NCI-H748 (cell line): ENCODE measurements around the gene TFDP3.
A peak's percentile ranks its signal among the peaks of the same experiment; 100 is the strongest.

ENCODE experiments used
- DNase-seq: peaks from one replicate; lab custom pipeline; 2025; ENCODE audit not compliant: unreplicated experiment; lab: John Stamatoyannopoulos, UW

The TFDP3 gene

DNA sequence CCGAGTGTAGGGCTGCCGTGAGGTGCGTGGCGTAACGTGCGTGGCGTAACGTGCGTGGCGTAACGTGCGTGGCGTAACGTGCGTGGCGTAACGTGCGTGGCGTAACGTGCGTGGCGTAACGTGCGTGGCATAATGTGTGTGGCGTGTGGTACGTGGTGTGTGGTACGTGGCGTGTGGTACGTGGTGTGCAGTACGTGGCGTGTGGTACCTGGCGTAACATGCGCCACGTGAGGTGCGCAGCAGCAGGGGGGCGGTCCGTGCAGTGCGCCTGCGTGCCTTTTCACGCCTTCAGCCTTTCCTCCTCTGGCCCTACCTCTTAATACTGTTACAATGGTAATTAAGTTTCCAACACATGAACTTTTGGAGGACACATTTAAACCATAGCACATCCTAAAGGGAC, at the start of gene TFDP3:
Gene TFDP3 (minus strand): TSS at position 26 of the 400 bp plus-strand sequence. CDS start 95 bp downstream, outside the sequence.
- no peak for DNase-seq

DNA sequence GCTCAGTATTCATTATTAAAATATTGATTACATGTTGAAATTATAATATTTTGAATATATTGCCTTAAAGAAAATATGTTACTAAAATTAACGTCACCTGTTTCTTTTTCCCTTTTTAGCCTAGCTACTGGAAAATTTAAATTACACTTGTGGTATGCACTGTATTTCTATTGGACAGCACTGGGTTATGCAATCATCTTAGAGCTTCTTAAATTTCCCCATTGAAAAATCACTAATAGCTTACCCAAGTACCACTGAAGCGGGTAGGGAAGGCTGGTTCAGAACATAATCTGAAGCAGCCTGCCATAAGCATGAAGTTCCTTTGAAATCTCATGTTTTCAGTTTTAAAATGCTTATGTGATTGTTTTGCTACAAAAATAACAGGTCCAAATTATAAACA, 49.5 kb upstream of the TFDP3 start:
- DNase-seq: no peak

DNA sequence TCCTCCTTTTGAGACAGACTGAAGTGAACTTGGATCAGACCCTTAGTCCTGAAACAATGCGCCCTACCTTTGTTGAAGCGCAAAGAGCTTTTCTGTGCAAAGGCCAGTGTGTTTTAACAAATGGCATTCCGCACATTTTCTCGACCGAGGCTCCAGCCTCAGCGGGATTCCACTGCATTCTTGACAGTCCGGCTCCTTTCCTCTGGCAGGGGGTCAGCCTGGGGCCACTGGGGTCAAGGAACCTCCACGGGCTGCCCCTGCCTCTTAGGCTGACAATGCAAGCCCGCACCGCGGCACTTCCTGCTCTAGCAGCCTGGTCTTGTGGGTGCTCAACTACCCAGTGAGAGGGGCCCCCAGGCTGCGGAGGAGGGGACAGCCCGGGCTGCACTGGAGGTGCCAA, 47.2 kb upstream of the TFDP3 start:
- DNase-seq: no peak

DNA sequence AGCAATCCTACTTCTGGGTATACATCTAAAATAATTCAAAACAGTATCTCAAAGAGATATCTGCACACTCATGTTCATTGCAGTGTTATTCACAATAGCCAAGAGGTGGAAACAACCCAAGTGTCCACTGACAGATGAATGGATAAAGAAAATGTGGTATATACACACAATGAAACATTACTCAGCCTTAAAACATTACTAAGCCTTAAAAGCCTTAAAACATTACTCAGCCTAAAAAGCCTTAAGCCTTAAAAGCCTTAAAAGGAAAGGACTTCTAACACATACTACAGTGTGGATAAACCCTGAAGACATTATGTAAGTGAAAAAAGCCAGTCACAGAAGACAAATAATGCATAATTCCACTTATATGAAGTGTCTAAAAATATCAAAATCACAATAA, 40.3 kb upstream of the TFDP3 start:
- no peak for DNase-seq

DNA sequence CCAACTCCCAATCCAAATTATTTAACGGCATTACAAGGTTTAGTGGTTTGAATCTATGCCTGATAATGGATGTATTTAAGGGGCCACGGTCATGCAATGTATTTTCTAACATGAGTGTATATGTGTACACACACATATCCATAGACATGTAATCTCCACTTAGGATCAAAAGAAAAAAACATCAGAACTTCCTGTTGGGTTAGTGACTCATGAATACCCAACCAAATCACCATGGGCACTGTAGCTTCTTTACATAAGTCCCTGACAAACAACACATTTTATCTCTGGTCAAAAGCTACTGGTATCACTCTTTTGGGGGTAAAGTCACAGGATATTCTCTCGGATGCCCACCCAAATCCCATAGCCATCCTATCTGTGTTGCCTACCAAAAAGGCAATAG, 36.5 kb upstream of the TFDP3 start:
- DNase-seq: no peak

DNA sequence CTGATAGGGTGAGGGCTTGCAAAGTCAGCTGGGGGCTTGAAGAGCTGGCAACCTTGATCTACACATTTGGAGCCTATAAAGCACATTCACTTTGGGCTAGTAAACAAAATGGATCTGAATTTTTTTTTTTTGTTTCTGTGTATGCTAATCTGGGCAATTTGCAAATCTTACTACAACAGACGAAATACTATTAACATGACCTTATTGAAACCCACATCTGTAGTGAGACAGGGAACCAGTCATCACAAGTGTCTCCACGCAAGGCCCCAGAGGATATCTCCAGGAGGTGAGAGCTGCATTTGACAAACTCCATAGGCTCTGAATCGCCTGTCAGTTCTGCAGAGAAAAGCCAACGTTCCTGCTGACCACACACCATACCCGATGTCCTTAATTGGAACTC, 33.0 kb upstream of the TFDP3 start:
- DNase-seq: no peak

- DNase-seq: peak; percentile 12
Measured at GRCh38 chrX:133250184-133251100, 32.3 kb upstream of the TFDP3 start.

DNA sequence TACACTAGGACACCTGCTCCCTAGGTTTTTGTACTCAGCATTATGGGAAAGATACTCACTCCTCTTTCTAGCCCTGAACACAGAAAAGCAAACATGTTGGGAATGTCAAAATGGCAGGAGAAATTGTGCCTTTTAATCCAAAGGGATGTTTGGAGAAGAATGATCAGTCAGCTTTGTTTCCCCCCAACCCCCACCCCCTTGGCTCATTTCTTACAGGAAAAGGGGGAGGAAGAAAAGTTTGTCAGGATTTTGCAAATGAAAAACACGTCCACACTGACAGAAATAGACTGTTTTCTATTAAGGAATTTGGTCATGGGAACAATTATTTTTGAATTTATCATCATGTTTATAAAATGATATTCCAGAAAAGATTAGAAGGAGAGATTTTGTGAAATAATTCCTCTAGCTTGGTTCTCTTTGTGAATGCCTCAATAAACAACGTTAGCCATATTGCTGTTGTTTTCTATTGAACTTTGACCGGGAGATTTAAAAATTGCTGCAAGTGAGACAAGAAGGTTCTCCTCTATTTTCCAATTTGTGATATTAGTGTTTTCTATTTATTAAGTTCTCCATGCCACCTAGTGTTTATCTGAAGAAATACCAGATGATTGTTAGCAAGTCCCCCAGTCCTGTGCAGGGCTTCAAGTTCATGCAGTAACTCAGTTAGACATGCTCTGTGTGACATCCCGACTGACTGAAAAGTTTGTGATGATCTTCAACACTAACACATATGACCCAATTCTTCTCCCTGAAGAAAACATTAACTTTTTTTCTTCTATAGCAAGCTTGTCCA, 31.3 kb upstream of the TFDP3 start:
- peak; percentile 20 for DNase-seq

GRCh38 chrX:133248177-133248576, 30.0 kb upstream of the TFDP3 start:
- no peak for DNase-seq

GRCh38 chrX:133246921-133247320, 28.8 kb upstream of the TFDP3 start:
- no peak for DNase-seq

DNA sequence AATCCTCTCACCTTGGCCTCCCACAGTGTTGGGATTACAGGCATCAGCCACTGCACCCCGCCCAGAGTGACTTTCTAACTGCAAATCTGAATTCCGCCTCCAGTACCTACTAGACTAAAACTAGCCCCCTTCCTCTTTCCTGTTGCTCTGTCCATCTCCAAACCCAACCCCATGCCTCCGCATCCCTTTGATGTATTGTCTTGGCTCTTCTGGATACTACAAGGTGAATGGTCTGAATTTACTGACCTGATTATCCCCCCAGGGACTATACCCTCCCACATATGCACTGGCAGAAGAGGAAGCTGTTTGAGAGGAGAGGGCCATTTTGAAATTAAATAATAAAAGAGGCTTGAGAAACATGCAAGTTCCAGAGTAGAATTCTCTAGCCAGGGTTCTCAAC, 17.7 kb upstream of the TFDP3 start:
- DNase-seq: no peak

GRCh38 chrX:133232331-133232730, 14.2 kb upstream of the TFDP3 start:
- DNase-seq: no peak

DNA sequence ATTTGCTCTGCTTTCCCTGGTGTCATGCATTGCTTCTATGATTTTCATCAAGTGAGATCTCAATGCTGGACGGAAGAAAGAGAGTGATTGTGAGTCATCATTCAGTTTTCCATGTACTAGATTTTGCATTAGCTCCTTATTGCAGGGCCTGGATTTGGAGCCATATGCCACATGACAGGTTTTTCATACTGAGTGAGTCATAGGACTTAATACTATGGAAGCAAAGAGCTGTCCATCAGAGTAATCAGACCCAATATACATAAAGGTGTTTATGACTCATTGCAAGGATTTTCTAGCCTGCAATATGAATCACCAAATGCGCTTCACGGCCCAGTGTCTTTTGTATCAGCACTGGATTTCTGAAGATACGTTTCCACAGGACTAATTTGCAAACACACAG, 11.2 kb upstream of the TFDP3 start:
- no peak for DNase-seq

DNA sequence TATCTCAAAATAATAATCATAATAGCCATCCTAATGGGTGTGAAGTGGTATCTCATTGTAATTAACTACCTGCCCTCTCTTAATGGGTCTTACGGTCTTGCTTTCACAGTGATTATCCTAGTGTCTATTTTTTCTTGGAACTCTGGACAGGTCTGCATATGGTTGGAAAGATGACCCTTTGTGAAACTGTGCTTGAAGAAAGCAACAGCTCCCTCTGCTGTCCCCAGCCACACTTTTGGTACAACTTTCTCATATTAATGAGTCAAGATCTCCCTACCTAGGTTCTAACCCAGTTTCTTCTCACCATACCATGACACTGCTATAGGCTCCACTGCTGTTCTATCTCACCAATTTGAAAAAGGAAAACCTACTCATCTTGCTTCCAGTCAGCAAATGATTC, 2.4 kb downstream of the TFDP3 start:
- peak; percentile 55 for DNase-seq

DNA sequence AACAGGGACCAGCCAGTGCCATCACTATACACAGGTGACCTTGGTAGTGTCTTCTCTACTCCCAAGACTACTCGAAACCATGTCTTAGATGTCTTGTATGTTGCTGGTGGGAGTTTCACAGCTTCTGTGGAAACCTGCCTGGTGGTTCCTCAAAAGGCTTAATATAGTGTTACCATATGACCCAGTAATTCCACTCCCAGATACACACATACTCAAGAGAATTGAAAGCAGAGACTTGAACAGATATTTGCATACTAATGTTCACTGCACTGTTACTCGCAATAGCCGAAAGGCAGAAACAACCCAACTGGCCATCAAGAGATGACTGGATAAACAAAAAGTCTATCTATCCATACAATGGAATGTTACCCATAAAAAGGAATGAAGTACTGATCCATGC, 3.1 kb downstream of the TFDP3 start:
- DNase-seq: no peak

GRCh38 chrX:133214301-133214700, 3.9 kb downstream of the TFDP3 start:
- no peak for DNase-seq

- DNase-seq: no peak
Measured at GRCh38 chrX:133213117-133213516, 5.0 kb downstream of the TFDP3 start.

GRCh38 chrX:133207751-133208150, 10.4 kb downstream of the TFDP3 start:
- no peak for DNase-seq

DNA sequence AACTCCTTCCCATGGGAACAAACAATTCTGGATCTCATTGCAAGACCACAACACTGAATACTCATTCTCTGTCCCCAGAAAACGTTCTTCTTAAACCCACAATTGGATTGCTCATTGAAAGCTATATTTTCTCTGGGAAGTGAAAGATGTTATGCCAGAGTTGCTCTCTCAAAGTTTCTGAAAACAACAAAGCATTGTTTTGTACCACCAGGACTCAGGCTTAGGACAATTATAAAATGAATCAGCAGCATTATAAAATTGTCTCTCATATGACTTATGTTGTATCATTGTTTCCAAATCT, 26.5 kb downstream of the TFDP3 start:
- no peak for DNase-seq

DNA sequence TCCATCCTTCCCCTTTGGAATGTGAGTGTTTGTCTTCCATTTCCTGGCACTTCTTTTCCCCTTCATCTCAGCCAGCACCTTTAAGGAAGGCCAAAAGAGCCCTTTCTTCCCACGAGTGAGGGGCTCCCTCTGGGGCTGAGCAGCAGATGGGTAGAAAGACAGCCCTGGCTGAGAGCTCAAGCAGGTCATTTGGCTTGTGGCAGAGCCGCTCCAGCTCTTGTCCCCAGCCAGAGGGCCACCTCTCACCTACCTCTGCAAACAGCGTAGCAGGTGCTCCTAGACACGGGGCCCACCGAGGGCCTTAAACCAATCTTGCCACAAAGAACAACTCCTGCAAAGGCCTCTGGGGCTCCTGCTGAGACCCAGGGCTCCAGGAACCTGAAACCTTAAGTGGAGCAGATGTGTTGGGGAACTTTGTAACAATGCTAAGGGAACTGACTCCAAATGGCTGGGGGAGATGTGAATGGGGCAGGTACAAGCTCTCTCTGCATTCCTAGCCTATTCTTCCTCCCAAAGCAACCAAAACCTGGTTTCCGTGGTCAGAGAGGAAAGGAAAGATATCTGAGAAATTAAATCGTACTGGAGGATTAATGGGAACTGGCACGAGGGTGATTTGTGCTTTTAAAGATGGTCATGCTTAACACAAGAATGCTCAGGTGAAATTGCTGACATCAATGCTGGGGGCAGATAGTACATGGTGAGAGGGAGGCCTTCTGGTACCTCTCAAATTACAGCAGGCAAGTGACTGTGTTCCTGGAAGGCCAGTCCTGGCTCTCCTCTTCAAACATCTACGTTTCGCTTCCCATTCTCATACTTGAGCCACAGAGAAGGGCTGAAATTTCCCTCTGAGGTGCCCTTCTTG, 27.0 kb downstream of the TFDP3 start:
- no peak for DNase-seq

DNA sequence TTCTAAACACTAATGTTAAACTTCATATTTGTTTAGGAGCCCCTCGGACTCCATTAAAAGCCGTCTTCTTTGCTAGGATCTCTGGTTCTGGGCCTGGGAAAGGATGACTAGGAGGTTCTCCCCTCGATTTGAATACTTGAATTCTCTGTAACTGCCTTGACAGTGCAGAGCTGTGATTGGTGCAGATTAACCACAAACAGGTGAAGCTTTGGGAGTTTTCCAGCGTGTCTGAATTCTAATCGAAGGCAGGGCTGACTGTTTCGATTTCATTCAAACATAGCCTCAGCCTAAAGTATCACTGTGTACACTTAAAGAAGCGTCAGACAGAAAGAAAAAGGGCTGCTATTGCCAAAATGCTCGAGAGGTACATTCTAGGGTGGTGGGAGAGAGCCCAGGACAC, 29.0 kb downstream of the TFDP3 start:
- no peak for DNase-seq
